AG04450 (cell line): ENCODE results near the gene WDR27. TPM values are rescaled to one million over a fixed set of nuclear protein-coding genes. Genes with fewer than 3 reads are reported as not detected.

ENCODE experiments used
- CTCF ChIA-PET: fragments of 300-600, 350-600 bp; formaldehyde crosslinking; extraction: SDS; loops from one replicate; lab custom pipeline; 2022; ENCODE audit warnings: antibody characterized with exemption, inconsistent platforms; lab: Charles Lee
- POLR2A ChIA-PET: fragments of 350-600 bp; formaldehyde crosslinking; extraction: SDS; loops from one replicate; lab custom pipeline; 2021; ENCODE audit warnings: antibody characterized with exemption, inconsistent platforms; lab: Yijun Ruan, JAX
- DNase-seq: peaks from one replicate; pipeline ENCODE4 v3.0.0-alpha.2; 2011; ENCODE audit warnings: low read depth, low spot score
- H3K27ac ChIP-seq: one replicate; pipeline ENCODE4 v1.5.1; 2012; ENCODE audit warnings: low read depth, low read length, control low read depth
- H3K27me3 ChIP-seq: one replicate; pipeline ENCODE4 v1.6.0; 2012; ENCODE audit warnings: low read length; ENCODE audit not compliant: control insufficient read depth, insufficient read depth
- H3K4me3 ChIP-seq: 2 replicates; pipeline ENCODE4 v1.5.1; 2011; ENCODE audit warnings: mild to moderate bottlenecking, low read depth, low read length, control low read depth
- H3K9me3 ChIP-seq: 2 replicates; pipeline ENCODE4 v1.5.1; 2012; ENCODE audit warnings: low read length; ENCODE audit not compliant: control insufficient read depth, insufficient read depth
- CTCF ChIP-seq: IDR thresholded peaks from 2 replicates; pipeline ENCODE4 v1.5.1; 2011; ENCODE audit warnings: low read depth, low read length, control low read depth, inconsistent platforms
- polyA plus RNA-seq: library from polyadenylated mRNA; depleted of rRNA; stranded (reverse); fragments of >200 nt; gene quantifications from 2 replicates; pipeline ENCODE4 v1.2.3, GENCODE V29; 2011

Gene WDR27
- polyA plus RNA-seq, 1 experiment: 20.5 TPM

GRCh38 chr6:169564453-169565240 is 137.2 kb downstream of the WDR27 start:
- H3K4me3 ChIP-seq: no peak overlapping the region
- H3K27ac ChIP-seq: no peak overlapping the region
- H3K9me3 ChIP-seq: peaks cover 8% of the 10 kb centered on the region; the same call in 1 of the 2 replicates
- H3K27me3 ChIP-seq: no peaks in the 10 kb centered on the region
- ChIA-PET CTCF (no interaction called here), POLR2A (no interaction called here)
- no peak for TF ChIP-seq CTCF
- no peak for DNase-seq

DNA sequence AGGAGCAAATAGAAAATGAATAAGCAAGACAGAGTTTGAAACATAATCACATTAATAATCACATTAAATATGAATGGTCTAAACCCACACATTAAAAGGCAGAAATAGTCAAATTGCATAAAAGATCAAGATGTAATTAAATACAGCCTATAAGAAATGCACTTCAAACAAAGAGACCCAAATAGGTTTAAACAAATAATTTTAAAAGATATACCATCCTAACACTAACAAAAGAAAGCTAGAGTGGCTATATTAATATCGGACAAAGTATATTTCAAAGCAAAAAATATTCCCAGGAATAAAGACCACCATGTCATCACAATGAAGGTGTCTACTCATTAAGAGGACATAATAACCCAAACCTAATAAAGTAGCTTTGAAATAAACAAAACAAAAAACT is 140.2 kb downstream of the WDR27 start:
- H3K9me3 ChIP-seq: peaks cover 8% of the 10 kb centered on the region; the same call in 1 of the 2 replicates
- no peaks in the 10 kb centered on the region for H3K27me3 ChIP-seq
- ChIA-PET POLR2A (no interaction called here), CTCF (no interaction called here)
- H3K27ac ChIP-seq: no peak overlapping the region
- no peak for DNase-seq
- no peak overlapping the region for H3K4me3 ChIP-seq
- TF ChIP-seq CTCF: no peak

DNA sequence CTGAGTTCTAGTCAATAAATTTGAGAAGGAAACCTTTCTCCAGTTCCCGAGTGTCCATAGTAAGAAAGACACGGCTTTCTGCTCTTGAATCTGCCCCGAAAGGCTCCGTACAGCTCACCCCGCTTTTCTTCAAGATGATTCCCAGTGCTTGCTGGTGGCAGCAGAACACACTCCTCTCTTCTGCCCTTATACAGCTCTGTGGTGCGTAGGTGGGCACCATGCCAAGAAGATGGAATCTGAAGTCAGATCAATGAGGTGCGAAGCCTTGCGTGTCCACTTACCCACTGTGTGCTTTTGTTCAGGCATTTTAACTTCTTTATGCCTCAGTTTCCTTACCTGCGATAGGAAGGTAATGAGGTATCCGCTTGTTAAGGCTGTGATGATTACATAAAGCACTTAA is 142.2 kb downstream of the WDR27 start:
- no peaks in the 10 kb centered on the region for H3K27me3 ChIP-seq
- no peak for TF ChIP-seq CTCF
- POLR2A ChIA-PET: no interaction called here
- DNase-seq: no peak
- CTCF ChIA-PET: no interaction called here
- H3K9me3 ChIP-seq: peaks cover 5% of the 10 kb centered on the region; the same call in 1 of the 2 replicates
- no peak overlapping the region for H3K4me3 ChIP-seq
- H3K27ac ChIP-seq: no peak overlapping the region

GRCh38 chr6:169558774-169559441 is 142.9 kb downstream of the WDR27 start:
- TF ChIP-seq CTCF: no peak
- POLR2A ChIA-PET: no interaction called here
- H3K4me3 ChIP-seq: peak overlapping the region; percentile 20; the same call in 1 of the 2 replicates
- peaks cover 2% of the 10 kb centered on the region; the same call in 1 of the 2 replicates for H3K9me3 ChIP-seq
- DNase-seq: no peak
- H3K27ac ChIP-seq: no peak overlapping the region
- CTCF ChIA-PET: no interaction called here
- no peaks in the 10 kb centered on the region for H3K27me3 ChIP-seq

- H3K27ac ChIP-seq: no peak overlapping the region
- CTCF ChIA-PET: no interaction called here
These were observed 143.5 kb downstream of the WDR27 start for GRCh38 chr6:169558378-169558773.

More at GRCh38 chr6:169558378-169558773, 143.5 kb downstream of the WDR27 start:
- POLR2A ChIA-PET: no interaction called here
- Histone ChIP-seq H3K9me3 (peaks cover 2% of the 10 kb centered on the region; the same call in 1 of the 2 replicates), H3K27me3 (no peaks in the 10 kb centered on the region), H3K4me3 (no peak overlapping the region)
- TF ChIP-seq CTCF: no peak
- no peak for DNase-seq
